HG03025 (cell line): ENCODE results near the gene TAF4B.
A peak's percentile ranks its signal among the peaks of the same experiment; 100 is the strongest.
"Not testable (repeated sequence)": the region's sequence is repeated elsewhere in the genome, so short reads cannot be mapped to it uniquely, and the experiment has no call there.

Source experiments
- ATAC-seq: cut with Tn5 transposase; IDR thresholded peaks from one replicate; pipeline ENCODE4 v1.9.1; 2021; ENCODE audit warnings: mild to moderate bottlenecking, moderate library complexity; ENCODE audit not compliant: unreplicated experiment, low FRiP score

Gene TAF4B

GRCh38 chr18:26367425-26367824 lies 141.2 kb downstream of the TAF4B start:
- no peak for ATAC-seq

- ATAC-seq = no peak
Measured at GRCh38 chr18:26370037-26370436, 143.8 kb downstream of the TAF4B start.

GRCh38 chr18:26376105-26376504 lies 149.9 kb downstream of the TAF4B start:
- no peak for ATAC-seq

GRCh38 chr18:26378701-26379100 lies 152.5 kb downstream of the TAF4B start:
- ATAC-seq = no peak

- not testable (repeated sequence) for ATAC-seq
Measured at GRCh38 chr18:26381555-26381954, 155.3 kb downstream of the TAF4B start.

- ATAC-seq = peak; percentile 68
Measured at GRCh38 chr18:26383454-26384270, 157.4 kb downstream of the TAF4B start.

- no peak for ATAC-seq
Measured at GRCh38 chr18:26386002-26386401, 159.8 kb downstream of the TAF4B start.

GRCh38 chr18:26386441-26386840 lies 160.2 kb downstream of the TAF4B start:
- ATAC-seq = no peak

GRCh38 chr18:26394047-26394654 lies 167.9 kb downstream of the TAF4B start:
- ATAC-seq = no peak

- no peak for ATAC-seq
Measured at GRCh38 chr18:26397019-26397418, 170.8 kb downstream of the TAF4B start.

GRCh38 chr18:26403491-26403890 lies 177.2 kb downstream of the TAF4B start:
- ATAC-seq = no peak

- peak; percentile 75 for ATAC-seq
Measured at GRCh38 chr18:26405190-26405801, 179.1 kb downstream of the TAF4B start.

GRCh38 chr18:26406324-26406723 lies 180.1 kb downstream of the TAF4B start:
- no peak for ATAC-seq

- ATAC-seq = no peak
Measured at GRCh38 chr18:26406854-26407517, 180.7 kb downstream of the TAF4B start.

- ATAC-seq = no peak
Measured at GRCh38 chr18:26407736-26408601, 181.7 kb downstream of the TAF4B start.

GRCh38 chr18:26409091-26409490 lies 182.8 kb downstream of the TAF4B start:
- no peak for ATAC-seq

- ATAC-seq = no peak
Measured at GRCh38 chr18:26414901-26415440, 188.7 kb downstream of the TAF4B start.

- no peak for ATAC-seq
Measured at GRCh38 chr18:26415631-26416030, 189.4 kb downstream of the TAF4B start.

- no peak for ATAC-seq
Measured at GRCh38 chr18:26416652-26417150, 190.5 kb downstream of the TAF4B start.

GRCh38 chr18:26417190-26417589 lies 190.9 kb downstream of the TAF4B start:
- ATAC-seq = no peak
